SK-N-SH (cell line): ENCODE results near the gene APOF. TPM values are rescaled to one million over a fixed set of nuclear protein-coding genes. Genes with fewer than 3 reads are reported as not detected.
A peak's percentile ranks its signal among the peaks of the same experiment; 100 is the strongest.
"Not testable (repeated sequence)": the region's sequence is repeated elsewhere in the genome, so short reads cannot be mapped to it uniquely, and the experiment has no call there.

ENCODE experiments used
- CTCF ChIA-PET: fragments of 300-600, 350-600 bp; formaldehyde crosslinking; extraction: SDS; loops from one replicate; lab custom pipeline; 2021; lab: Yijun Ruan, JAX
- POLR2A ChIA-PET: fragments of 350-600 bp; sonication (Branson Sonifier 250); formaldehyde crosslinking; extraction: SDS; loops from one replicate; lab custom pipeline; 2020; ENCODE audit warnings: antibody characterized with exemption, inconsistent platforms; lab: Yijun Ruan, JAX
- DNase-seq: peaks from one replicate; pipeline ENCODE4 v3.0.0; 2012
- H2AFZ ChIP-seq: fragments of 200-600 bp; sonication (generic); 2 replicates; pipeline ENCODE4 v1.8.1; 2016; ENCODE audit warnings: antibody characterized with exemption, mild to moderate bottlenecking, low read depth
- H3F3A ChIP-seq: fragments of 200-600 bp; sonication (generic); replicated peaks from 2 replicates; pipeline ENCODE3; 2016; ENCODE audit warnings: antibody characterized with exemption, mild to moderate bottlenecking; ENCODE audit not compliant: insufficient read depth
- H3K27ac ChIP-seq, 2 experiments: fragments of 200-500 bp in 1 of 2; fragments of 200-600 bp in 1 of 2; sonication (Bioruptor generic) in 1 of 2; sonication (generic), shearing (Covaris generic) in 1 of 2; 2 replicates each; pipeline versions ENCODE4 v1.5.1 to v1.6.1; 2014 to 2016; ENCODE audit warnings: low read depth in 2 of 2, inconsistent platforms in 1 of 2, low read length in 1 of 2, mild to moderate bottlenecking in 1 of 2, mixed read lengths in 1 of 2
- H3K27me3 ChIP-seq: fragments of 200-600 bp; sonication (generic), shearing (Covaris generic); 2 replicates; pipeline ENCODE4 v1.6.1; 2016; ENCODE audit warnings: mixed run types; ENCODE audit not compliant: insufficient read depth
- H3K36me3 ChIP-seq, 2 experiments: fragments of 200-500 bp in 1 of 2; fragments of 200-600 bp in 1 of 2; sonication (Bioruptor generic) in 1 of 2; sonication (generic) in 1 of 2; replicated peaks in 1 of 2; 2 replicates each; pipeline versions ENCODE3 to v1.5.1; 2014 to 2016; ENCODE audit warnings: low read length in 1 of 2, mild to moderate bottlenecking in 1 of 2; ENCODE audit not compliant: insufficient read depth in 2 of 2, control insufficient read depth in 1 of 2
- H3K4me1 ChIP-seq, 2 experiments: fragments of 200-500 bp in 1 of 2; fragments of 200-600 bp in 1 of 2; sonication (Bioruptor generic) in 1 of 2; sonication (generic), shearing (Covaris generic) in 1 of 2; 2 replicates each; pipeline versions ENCODE4 v1.5.1 to v1.6.1; 2014 to 2016; ENCODE audit warnings: low read depth in 1 of 2, low read length in 1 of 2, mixed run types in 1 of 2; ENCODE audit not compliant: insufficient read depth in 2 of 2, control insufficient read depth in 1 of 2
- H3K4me2 ChIP-seq: fragments of 200-600 bp; sonication (generic), shearing (Covaris generic); 2 replicates; pipeline ENCODE4 v1.6.1; 2017; ENCODE audit warnings: mixed run types
- H3K4me3 ChIP-seq, 2 experiments: fragments of 200-500 bp in 1 of 2; fragments of 200-600 bp in 1 of 2; sonication (Bioruptor generic) in 1 of 2; sonication (generic), shearing (Covaris generic) in 1 of 2; 2 replicates each; pipeline versions ENCODE4 v1.5.1 to v1.8.1; 2014 to 2016; ENCODE audit warnings: low read depth in 2 of 2, inconsistent platforms in 1 of 2, low read length in 1 of 2, mild to moderate bottlenecking in 1 of 2, mixed read lengths in 1 of 2, moderate library complexity in 1 of 2
- H3K79me2 ChIP-seq: fragments of 200-600 bp; sonication (generic); 2 replicates; pipeline ENCODE4 v1.8.1; 2017; ENCODE audit warnings: mild to moderate bottlenecking; ENCODE audit not compliant: insufficient read depth
- H3K9ac ChIP-seq: fragments of 200-600 bp; sonication (generic); 2 replicates; pipeline ENCODE4 v1.6.1; 2017; ENCODE audit warnings: mixed run types
- H3K9me2 ChIP-seq: fragments of 200-600 bp; sonication (generic); 2 replicates; pipeline ENCODE4 v1.6.1; 2017; ENCODE audit warnings: mixed run types
- H3K9me3 ChIP-seq: fragments of 200-600 bp; sonication (generic); 2 replicates; pipeline ENCODE4 v1.6.1; 2017; ENCODE audit warnings: mixed run types, mild to moderate bottlenecking, moderate library complexity
- H4K20me1 ChIP-seq: fragments of 200-600 bp; sonication (generic); 2 replicates; pipeline ENCODE4 v1.6.1; 2017; ENCODE audit warnings: mild to moderate bottlenecking, mixed run types; ENCODE audit not compliant: insufficient read depth
- FOSL2 ChIP-seq: IDR thresholded peaks from 2 replicates; pipeline ENCODE4 v1.4.0; 2012; ENCODE audit warnings: low read depth, mild to moderate bottlenecking, moderate library complexity, borderline replicate concordance
- YY1 ChIP-seq: IDR thresholded peaks from 2 replicates; pipeline ENCODE4 v1.4.0; 2012; ENCODE audit warnings: low read depth, mild to moderate bottlenecking
- WGBS: methylation state at CpG from one replicate; pipeline ENCODE4 v1.1.6; 2017; ENCODE audit warnings: low lambda C conversion rate; 5-methylcytosine and 5-hydroxymethylcytosine counted together
- polyA plus RNA-seq, 3 experiments: library from polyadenylated mRNA; depleted of rRNA; stranded (reverse); fragments of >200 nt; gene quantifications; 2 replicates each; pipeline ENCODE4 v1.2.3, GENCODE V29; 2012
- TF ChIP-seq, protein P1 (sequence below): fragments of 200-600 bp; sonication (generic); IDR thresholded peaks from 2 replicates; pipeline ENCODE4 v1.6.1; 2017; ENCODE audit warnings: antibody characterized with exemption, mild to moderate bottlenecking, moderate library complexity

APOF gene
- polyA plus RNA-seq, 1 of the 3 experiments (the other 2 are of a cell fraction), result not detected

DNA sequence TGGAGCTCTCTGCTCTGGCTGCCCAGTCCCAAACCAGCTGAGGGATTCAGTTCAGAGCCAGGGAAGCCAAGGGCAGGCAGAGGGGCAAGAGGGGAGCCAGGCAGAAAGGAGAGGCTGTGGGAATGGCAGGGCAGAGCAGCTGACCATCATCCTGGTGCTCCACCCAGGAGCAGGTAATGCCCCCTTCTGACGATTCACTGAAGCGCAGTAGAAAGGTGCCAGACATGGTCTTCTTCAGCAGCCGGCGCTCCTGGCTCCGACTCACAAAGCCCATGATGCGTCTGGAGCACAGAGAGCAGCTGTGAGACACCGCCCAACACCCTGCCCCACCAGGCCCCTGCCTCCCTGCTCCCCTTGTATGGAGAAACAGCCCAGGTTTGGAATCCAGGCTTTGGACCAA lies 16.0 kb downstream of the APOF start:
- ChIA-PET CTCF (interaction anchor here (0.9 kb wide), 1 partner anchor 157 kb away, joined by 3 read pairs; the partner anchor contains the start of gene SMARCC2), POLR2A (interaction anchor here (0.6 kb wide), 3 partner anchors 12 to 1172 kb away, joined by 3 to 8 read pairs (median 3); no protein-coding TSS in a partner anchor)
- Histone ChIP-seq H3K27ac (no peak overlapping the region), H3K9me2 (no peaks in the 10 kb centered on the region), H3K27me3 (no peaks in the 10 kb centered on the region), H3K79me2 (no peaks in the 10 kb centered on the region), H3F3A (peaks cover 4% of the 10 kb centered on the region), H3K9me3 (no peaks in the 10 kb centered on the region), H3K36me3 (peaks cover 61 to 67% of the 10 kb centered on the region in 2 experiments), H3K4me3 (no peak overlapping the region), H3K4me1 (no peaks in the 10 kb centered on the region), H3K4me2 (no peak overlapping the region), H2AFZ (no peak overlapping the region), H4K20me1 (no peaks in the 10 kb centered on the region), H3K9ac (no peak overlapping the region)
- DNase-seq, result no peak
- no peak for TF ChIP-seq YY1
- TF ChIP-seq, protein P1, sequence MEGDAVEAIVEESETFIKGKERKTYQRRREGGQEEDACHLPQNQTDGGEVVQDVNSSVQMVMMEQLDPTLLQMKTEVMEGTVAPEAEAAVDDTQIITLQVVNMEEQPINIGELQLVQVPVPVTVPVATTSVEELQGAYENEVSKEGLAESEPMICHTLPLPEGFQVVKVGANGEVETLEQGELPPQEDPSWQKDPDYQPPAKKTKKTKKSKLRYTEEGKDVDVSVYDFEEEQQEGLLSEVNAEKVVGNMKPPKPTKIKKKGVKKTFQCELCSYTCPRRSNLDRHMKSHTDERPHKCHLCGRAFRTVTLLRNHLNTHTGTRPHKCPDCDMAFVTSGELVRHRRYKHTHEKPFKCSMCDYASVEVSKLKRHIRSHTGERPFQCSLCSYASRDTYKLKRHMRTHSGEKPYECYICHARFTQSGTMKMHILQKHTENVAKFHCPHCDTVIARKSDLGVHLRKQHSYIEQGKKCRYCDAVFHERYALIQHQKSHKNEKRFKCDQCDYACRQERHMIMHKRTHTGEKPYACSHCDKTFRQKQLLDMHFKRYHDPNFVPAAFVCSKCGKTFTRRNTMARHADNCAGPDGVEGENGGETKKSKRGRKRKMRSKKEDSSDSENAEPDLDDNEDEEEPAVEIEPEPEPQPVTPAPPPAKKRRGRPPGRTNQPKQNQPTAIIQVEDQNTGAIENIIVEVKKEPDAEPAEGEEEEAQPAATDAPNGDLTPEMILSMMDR, result peak; percentile 12; the same call in 1 of the 2 replicates
- WGBS, result 84% methylated on average over 2 of the region's 7 CpGs

DNA sequence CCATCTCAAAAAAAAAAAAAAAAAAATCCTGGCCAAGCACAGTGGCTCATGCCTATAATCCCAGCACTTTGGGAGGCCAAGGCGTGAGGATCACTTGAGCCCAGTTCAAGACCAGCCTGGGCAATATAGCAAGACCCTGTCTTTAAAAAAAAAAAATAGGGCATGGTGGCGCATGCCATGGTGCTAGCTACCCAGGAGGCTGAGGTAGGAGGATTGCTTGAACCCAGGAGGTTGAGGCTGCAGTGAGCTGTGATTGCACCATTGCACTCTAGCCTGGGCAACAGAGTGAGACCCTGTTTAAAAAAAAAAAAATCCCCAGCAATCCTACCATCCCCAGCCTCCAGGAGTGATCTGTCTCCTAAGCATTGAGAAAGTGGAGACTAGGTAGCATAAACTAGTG lies 20.4 kb downstream of the APOF start:
- WGBS, result 94% methylated on average over 2 of the region's 2 CpGs
- H3K4me2 ChIP-seq, H3K79me2 ChIP-seq, H3K9ac ChIP-seq, H4K20me1 ChIP-seq, DNase-seq, H3K4me3 ChIP-seq, POLR2A ChIA-PET, H3K27me3 ChIP-seq, H2AFZ ChIP-seq, H3K27ac ChIP-seq, H3K9me2 ChIP-seq, H3K4me1 ChIP-seq, H3K9me3 ChIP-seq: not testable (repeated sequence)
- H3K36me3 ChIP-seq, result peaks cover 31 to 40% of the 10 kb centered on the region in 2 experiments
- CTCF ChIA-PET, result interaction anchor here (0.8 kb wide), 1 partner anchor 84 kb away, joined by 3 read pairs; the partner anchor contains the start of gene ANKRD52
- H3F3A ChIP-seq, result peaks cover 10% of the 10 kb centered on the region

DNA sequence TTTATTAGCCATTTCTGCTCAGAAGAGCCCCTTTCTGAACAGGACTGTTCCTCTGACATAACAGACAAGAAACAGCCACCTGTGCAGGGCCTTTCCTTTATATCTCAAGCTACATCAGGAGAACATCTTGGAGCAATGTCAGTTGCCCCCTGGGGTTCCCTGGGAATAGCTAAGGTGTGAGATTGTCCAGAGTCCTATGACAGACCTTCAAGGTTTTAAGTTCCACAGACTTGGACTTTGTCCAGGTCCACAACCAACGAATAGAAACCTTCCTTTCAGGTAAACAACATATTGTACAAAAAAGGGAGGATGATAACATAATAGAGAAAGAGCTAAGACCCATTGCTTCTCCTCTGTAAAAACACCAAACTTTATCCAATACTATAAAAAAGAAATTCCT lies 21.0 kb downstream of the APOF start:
- H3K9me3 ChIP-seq, result no peaks in the 10 kb centered on the region
- no peak overlapping the region for H3K4me2 ChIP-seq
- peaks cover 26 to 35% of the 10 kb centered on the region in 2 experiments for H3K36me3 ChIP-seq
- H3K79me2 ChIP-seq, result no peaks in the 10 kb centered on the region
- peaks cover 10% of the 10 kb centered on the region for H3F3A ChIP-seq
- POLR2A ChIA-PET, result no interaction called here
- TF ChIP-seq FOSL2, result no peak
- DNase-seq, result no peak
- no peaks in the 10 kb centered on the region for H3K27me3 ChIP-seq
- H3K4me1 ChIP-seq, result no peaks in the 10 kb centered on the region; a peak in 1 of 4 replicates
- H2AFZ ChIP-seq, result no peak overlapping the region
- H4K20me1 ChIP-seq, result no peaks in the 10 kb centered on the region
- no peaks in the 10 kb centered on the region for H3K9me2 ChIP-seq
- CTCF ChIA-PET, result interaction anchor here (0.8 to 2.2 kb wide), 2 partner anchors 84 to 123 kb away, joined by 3 to 7 read pairs; partner anchors contain the start of gene ANKRD52
- H3K9ac ChIP-seq, result no peak overlapping the region
- H3K27ac ChIP-seq, result no peak overlapping the region
- 13% methylated on average over 1 of the region's 1 CpG for WGBS
- H3K4me3 ChIP-seq, result no peak overlapping the region
